G401.6 (cell line): ENCODE results near the gene KATNA1.
"Not testable (repeated sequence)": the region's sequence is repeated elsewhere in the genome, so short reads cannot be mapped to it uniquely, and the experiment has no call there.

ENCODE experiments used
- FAIRE-seq: peaks from 2 replicates; lab custom pipeline; 2012; peaks lifted over from hg19 to GRCh38; lab: Jason Lieb, UNC

KATNA1 gene

DNA sequence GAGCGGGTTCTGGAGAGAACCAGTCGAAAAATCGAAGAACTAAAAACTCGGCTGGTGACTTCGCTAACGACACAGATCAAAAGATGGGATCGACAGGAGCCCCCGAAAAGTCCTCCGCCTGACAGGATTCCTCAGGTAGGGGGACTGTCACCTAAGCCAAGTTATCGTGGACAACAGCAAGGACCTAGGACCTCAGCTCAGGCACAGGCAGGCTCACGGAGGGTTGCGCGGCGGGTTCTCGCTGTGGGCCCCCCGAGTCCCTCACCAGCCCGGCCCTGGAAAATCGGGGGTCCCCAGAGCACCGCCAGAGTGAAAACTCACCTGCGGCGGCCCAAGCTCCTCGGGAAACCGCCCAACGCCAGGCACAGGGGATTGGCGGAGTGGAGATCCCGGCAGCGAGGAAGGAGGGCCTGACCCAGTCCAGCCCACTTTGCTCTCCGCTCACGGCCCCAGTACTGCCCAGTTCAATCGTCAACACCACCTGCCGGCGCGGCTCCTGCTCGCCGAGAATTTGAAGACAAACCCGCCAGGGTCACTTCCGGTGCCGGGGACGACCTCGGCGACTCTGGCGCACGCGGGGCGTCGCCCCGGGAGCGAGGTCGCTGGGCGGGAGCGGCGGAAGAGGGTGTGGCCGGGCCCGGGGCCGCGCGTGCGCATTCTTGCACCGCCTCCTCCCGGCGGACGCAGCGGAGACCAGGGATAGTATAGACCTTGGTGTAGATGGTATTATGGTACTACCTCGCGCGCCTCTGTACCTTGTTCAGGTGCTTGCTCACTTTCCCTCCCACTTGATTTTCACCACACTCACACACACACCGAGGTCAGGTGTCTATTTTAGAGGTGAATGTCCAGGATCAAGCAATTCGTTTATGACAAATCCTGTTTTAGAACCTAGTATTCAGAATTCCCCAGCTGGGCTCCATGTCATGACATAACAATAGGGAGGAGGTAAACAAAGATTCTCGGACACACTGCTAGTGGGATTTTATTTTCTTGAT lies at the start of gene KATNA1:
Gene KATNA1, minus strand, starts transcription at position 567 of the 998 bp plus-strand sequence. CDS start 10,167 bp downstream, outside the sequence.
- no peak for FAIRE-seq

DNA sequence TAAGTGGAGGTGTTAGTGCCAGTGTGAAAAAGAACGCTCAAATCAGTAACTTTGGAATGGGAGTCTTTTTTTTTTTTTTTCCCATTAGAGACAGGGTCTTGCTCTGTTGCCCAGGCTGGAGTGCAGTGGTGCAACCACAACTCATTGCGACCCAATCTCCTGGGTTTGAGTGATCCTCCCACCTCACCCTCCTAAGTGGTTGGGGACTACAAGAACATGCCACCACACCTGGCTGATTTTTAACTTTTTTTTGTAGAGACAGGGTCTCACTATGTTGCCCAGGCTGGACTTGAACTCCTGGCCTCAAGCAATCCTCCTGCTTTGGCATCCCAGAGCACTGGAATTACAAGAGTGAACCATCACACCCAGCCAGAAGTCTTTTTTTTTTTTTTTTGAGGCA lies 49.7 kb upstream of the KATNA1 start:
- no peak for FAIRE-seq

DNA sequence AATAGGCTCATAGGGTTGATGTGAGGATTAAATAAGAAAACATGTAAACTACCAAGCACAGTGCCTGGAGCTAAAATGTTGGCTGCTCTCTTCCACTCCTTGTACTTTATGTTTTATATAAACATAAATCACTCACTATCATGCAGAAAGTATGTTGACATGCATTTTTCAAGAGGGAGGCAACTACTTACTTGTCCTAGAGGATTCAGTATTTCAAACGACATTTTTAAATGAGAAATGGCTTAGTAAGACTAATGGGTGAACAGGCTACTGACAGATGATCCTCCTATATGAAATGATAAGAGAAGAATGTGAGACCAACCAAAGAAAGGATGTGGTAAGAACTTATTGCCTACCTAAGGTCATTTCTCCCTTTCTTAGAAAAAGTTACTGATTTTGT lies 48.4 kb upstream of the KATNA1 start:
- FAIRE-seq = no peak

DNA sequence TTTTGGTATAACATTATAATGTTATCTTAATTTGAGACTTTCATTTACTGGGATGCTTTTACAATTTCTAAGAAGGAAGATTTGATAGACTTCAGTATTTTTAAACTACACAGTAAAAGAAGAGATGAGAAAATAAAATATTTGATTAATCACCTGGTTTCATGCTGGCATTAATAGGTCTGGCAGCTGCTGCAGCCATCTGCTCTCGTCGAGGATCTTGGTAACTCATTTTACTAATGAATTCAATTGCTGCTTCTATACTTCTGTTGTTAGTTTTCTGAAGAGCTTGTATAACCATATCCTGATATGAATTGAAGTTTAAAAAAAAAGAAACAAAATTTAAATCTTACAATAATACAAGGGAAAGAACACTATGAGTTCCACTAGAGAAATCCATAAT lies 46.4 kb upstream of the KATNA1 start:
- FAIRE-seq = no peak

DNA sequence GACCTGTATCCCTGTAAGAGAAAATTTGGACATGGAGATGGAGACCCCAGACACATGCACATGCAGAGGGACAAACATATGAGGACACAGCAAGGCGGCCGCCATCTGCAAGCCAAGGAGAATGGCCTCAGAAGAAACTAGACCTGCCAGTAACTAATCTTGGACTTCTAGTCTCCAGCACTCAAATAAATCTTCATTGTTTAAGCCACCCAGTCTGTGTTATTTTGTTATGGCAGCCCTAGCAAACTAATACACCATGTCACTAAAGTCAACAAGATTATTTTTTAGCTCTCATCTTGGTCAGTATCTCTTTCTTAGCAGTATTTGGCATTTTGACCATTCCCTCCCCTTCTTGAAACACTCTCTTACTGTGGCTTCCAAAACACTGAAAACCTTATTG lies 42.7 kb upstream of the KATNA1 start:
- FAIRE-seq = no peak

DNA sequence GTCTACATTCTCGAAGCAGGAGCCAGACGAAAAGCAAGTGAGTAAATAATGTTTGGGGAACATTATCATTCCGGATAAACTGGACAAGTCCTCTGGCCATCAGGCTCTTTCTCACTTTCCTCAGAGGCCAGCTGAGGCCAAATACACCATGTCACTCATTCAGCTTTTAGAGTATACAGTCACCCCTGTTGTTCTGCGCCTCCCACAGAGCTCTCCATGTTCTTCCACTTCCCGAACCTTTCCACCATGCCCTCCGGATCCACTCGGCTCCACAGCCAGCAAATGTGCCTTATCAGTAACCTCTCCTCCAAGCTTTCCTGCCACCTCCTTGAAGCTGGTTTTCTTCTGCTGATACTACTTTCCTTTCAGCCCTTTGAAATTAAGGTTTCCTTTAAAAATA lies 37.7 kb upstream of the KATNA1 start:
- no peak for FAIRE-seq

DNA sequence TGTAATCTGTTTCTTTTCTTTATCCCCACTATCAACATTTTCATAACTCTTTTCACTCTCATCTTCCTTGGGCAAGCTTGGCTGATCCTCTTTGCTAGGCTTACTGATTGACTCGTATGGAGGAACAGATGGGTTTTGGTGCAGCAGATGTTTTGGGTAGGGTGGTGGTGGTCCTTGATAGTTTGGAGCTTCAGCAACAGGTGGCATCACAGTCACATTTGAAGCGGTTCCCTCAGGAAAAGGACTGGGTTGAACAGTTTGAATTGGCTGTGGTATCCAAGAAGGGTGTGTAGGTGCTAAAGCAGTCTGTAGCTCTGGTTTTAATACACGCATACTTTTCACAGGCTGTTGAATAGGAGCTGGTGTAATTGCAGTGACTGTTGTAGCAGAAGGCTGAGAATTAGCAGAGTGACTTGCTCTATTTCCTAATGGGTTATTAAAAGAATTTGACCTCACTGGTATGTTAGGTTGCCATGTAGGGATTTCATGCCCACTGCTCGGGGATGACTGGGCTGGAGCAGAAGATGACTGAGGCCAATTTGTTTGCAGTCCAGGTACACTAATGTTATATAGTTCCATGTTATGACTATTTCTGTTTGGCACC lies 34.8 kb upstream of the KATNA1 start:
- no peak for FAIRE-seq

DNA sequence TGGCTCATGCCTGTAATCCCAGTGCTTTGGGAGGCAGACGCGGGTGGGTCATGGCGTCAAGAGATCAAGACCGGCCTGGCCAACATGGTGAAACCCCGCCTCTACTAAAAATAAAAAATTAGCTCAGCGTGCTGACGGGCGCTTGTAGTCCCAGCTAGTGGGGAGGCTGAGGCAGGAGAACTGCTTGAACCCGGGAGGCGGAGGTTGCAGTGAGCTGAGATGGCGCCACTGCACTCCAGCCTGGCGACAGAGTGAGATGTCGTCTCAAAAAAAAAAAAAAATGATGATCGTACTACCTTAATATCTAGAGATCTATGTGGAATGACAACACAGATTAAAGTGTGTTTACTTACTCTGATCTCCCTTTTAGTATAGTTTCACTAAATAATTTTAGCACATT lies 33.3 kb upstream of the KATNA1 start:
- FAIRE-seq = not testable (repeated sequence)

DNA sequence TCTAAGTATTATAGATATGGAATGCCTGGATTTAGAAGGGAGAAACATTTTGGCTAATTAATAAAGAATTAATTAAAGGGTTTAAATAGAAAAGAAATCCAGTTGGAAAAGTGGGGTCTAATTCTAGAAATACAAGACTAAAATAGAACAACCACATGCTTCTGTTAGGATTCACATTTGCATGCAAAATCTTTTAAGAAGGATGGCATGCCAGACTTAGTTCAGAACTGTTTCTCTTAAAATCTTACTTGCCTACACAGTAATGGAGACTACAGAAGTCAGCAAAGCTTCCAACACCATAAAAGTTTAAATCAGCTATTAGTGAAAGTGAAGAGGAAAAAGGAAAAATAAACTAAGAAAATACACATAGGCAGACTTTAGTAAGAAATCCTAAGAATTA lies 32.7 kb upstream of the KATNA1 start:
- peak; percentile 74 for FAIRE-seq

DNA sequence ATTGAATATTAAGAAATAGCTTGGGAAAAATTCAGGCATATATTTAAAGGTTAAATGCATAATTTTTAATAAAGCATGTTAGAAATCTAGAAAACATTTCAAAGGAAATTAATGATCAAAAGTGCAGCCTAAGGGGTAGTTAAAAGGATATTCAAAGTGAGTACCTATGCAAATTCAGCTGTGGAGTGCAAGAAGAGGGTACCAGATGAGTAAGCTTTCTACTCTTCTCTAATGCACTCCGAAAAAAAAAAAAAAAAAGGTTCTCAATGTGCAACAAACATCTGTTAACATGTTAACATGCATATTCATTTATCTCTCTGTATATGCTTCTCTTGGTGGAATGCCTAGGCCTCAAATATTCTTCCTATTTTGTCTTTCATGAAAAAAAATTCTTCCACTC lies 32.0 kb upstream of the KATNA1 start:
- no peak for FAIRE-seq

DNA sequence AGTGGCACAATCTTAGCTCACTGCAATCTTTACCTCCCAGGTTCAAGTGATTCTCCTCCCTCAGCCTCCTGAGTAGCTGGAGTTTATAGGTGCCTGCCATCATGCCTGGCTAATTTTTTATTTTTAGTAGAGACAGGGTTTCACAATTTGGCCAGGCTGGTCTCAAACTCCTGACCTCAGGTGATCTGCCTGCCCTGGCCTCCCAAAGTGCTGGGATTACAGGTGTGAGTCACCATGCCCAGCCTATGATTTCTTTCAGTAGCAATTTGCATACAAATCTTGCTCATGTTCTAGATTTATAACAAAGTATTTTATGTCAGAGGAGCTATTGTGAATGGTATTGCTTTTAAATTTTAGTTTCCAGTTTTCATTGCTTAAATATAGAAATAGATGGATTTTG lies 23.8 kb upstream of the KATNA1 start:
- FAIRE-seq = not testable (repeated sequence)

DNA sequence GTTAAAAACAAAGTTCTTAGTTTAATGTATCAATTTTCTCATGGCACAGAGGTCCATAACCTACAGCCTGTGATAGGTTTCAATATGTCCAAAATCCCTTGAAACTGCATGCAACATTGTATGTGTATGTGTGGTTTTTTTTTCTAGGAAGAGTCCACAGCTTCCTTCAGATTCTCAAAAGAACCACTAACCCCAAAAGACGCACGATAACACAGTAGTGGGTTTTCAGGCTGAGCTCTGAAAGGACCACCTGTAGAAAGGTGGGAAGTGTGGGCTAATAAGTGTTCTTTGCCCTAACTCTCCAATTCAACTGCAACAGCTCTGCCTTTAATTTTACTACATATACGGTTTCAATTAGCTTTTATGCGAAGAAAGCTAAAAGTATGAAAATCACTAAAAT lies 11.5 kb upstream of the KATNA1 start:
- FAIRE-seq = no peak

DNA sequence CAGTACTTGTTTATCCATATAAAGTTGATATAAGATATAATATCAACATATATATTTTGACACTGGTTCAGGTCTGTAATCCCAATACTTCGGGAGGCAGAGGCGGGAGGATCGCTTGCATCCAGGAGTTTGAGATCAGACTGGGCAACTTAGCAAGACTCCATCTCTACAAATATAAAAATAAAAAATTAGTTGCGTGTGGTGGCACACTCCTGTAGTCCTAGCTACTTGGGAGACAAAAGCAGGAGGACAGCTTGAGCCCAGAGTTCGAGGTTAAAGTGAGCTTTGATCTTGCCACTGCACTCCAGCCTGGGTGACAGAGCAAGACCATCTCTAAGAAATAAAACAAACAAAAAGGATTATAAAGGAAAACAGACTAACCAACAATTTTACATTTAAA lies 8.9 kb upstream of the KATNA1 start:
- no peak for FAIRE-seq

DNA sequence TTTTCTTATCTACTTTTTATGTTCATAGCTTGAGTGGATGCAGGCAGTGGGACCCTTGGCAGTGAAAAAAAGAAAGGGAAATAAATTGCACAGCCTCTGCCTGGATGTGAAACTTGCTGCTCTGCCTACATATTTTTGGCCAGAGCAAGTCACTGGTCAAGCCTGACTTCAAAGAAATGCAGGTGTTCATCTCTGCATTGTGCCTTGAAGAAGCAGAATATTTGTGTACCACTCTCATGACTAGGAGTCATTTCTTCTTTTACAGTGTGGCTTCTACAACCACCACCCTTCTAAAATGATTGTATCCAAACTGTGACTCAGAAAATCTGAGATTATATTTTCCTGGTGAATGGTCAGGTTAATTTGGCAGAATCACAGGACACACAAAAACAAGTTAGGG lies 2.5 kb upstream of the KATNA1 start:
- FAIRE-seq = no peak

DNA sequence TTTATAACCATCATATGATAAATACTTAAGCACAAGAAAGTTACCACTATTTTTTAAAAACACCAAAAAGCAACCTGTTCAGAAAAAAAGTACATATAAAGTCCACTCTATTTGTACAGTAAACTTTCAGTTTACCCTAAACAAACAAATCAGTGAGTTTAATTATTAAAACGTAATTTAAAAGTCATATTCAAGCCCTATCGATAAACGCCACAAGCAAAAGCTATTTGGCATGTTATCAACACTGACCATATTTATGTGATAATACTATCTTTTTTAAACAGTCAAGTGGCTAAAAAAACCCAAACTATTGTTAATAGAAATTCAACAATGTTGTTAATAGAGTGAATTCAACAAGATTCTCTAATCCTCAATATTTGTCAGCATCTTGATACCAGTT lies 1.9 kb downstream of the KATNA1 start:
- FAIRE-seq = no peak

DNA sequence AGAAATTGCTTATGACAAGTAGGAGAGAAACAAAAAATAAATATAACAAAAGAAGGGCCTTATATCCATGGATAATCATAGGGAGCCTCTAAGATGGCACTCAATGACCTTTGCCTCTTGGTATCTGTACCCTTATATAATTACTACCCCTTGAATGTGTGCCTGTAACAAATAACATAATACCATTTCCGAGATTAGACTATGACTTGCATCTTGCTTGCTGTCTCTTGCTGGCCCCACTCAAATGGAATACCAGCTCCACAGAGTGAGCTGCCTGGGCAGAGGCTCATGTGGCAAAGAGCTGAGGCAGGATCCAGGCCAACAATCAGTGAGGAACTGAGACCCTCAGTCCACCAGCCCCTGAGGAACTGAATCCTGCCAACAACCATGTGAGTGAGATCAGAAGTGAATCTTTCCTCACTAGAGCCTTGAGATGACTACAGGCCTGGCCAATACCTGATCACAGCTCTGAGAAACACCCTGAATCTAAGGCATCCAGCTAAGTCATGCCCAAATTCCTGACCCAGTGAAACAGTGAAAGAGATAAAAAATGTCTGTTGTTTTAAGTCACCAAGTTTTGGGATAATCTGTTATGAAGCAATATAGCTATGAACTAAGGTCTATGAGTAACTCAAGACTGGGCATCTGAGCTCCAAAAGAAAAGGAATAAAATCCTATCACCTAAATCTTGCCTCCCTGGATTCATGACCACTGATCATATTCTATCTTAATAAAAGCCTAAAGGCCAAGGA lies 5.5 kb downstream of the KATNA1 start:
- no peak for FAIRE-seq

DNA sequence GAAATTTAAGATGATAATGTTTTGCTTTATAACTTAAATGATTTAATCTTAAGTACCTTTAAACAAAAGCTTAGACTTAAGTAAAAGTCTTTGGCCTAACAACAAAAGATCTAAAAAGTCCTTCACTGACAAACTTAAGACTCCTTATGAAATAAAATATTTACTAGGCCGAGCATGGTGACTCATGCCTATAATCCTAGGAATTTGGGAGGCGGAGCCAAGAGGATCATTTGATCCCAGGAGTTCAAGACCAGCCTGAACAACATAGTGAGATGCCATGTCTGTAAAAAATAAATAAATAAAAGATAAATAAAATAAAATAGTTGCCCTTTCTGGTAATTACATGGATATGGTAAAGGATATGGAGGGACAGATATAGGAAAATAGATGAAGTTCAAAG lies 12.4 kb downstream of the KATNA1 start:
- FAIRE-seq = peak; percentile 58

DNA sequence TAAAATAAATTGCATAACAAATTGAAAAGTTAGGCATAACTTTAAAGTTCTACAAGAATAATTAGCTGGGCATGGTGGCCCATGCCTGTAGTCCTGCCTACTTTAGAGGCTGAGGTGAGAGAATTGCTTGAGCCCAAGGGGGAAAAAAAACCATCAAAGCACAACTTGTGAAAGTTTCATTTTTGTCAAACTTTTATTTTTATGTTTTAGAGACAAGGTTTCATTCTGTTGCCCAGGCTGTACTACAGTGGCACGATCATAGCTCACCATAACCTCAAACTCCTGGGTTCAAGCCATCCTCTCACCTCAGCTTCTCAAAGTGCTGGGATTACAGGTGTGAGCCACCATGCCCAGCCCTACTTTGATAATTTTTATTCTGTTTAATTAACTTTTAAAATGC lies 14.2 kb downstream of the KATNA1 start:
- no peak for FAIRE-seq

DNA sequence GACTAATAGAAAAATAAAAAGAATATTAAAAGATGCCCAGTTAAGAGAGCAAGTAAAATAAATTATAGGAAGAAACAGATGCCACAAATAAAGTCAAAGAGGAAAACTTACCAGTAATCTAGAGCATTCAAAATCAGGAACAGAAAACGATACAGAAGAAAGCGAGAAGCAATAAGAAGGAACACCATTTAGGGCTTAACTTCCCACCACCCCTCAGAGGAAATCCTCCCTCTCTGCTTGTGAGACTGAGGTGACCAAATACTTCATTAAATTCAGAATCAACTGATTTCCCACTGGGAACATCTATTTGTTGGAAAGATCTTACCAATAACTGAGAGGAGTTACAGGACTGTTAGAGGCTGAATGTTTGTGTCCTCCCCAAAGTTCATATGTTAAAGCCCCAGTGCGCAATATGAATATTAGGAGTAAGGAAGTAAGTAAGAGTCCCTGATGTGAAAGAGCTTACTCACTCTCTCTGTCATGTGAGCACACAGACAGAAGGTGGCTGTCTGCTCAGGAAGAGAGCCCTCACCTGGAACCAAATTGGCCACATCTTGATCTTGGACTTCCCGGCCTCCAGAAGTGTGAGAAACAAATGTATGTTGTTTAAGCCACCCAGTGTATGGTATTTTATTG lies 19.5 kb downstream of the KATNA1 start:
- no peak for FAIRE-seq

DNA sequence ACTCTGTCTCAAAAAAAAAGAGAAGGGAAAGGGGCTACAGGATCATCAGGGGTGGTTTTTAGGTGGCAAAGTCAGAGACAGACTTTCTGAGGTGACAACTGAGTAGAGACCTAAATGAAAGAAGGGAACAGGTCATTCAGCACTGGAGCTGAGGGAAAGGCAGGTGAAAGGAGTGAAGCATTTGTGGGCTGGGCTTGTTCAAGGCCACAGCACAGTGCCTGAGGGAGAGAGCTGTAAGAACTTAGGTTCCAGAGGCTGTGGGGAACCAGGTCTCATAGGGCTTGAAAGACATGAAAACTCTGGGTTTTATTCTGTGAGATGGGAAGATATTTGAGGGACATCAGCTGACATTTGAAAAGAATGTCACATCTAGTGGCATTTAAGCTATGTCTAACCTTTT lies 20.8 kb downstream of the KATNA1 start:
- no peak for FAIRE-seq

DNA sequence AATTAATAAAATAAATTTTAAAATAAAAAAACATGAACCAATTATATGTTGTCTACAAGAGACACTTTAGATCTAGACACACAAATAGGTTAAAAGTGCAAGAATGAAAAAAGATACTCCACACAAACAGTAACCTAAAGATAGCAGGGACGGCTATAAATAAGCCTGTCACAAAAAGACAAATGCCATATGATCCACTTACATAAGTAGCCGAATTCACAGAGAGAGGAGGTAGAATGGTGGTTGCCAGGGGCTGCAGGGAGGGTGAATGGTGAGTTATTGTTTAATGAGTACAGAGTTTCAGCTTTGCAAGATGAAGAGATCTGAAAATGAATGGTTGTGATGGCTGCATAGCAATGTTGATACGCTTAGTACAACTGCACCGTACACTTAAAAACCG lies 32.7 kb downstream of the KATNA1 start:
- no peak for FAIRE-seq

DNA sequence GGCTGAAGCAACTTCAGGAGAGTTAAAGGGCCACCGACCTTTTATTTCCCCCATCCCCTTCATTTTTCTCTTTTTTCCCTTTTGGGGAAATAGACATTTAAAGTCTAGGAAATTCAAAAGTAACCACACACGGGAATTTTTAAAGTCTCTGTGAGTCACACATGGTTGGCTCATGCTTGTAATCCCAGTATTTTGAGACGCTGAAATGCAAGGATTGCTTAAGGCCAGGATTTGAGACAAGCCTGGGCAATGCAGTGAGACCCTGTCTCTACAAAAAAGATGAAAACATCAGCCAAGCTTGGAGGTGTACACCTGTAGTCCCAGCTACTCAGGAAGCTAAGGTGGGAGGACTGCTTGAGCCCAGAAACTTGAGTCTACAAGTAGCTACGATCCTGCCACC lies 34.2 kb downstream of the KATNA1 start:
- no peak for FAIRE-seq
